C4-2B (cell line): ENCODE data around the gene TMEM204.

ENCODE experiments used
- CTCF ChIP-seq: fragments of 450-650 bp; conservative IDR thresholded peaks from 2 replicates; pipeline ENCODE4 v1.5.1; 2017; ENCODE audit warnings: mild to moderate bottlenecking
- ZFX ChIP-seq: fragments of 450-650 bp; IDR thresholded peaks from 2 replicates; pipeline ENCODE4 v1.6.1; 2017

GRCh38 chr16:1486551-1487390, 46.7 kb upstream of the TMEM204 start:
- TF ChIP-seq CTCF (no peak), ZFX (no peak)
